T-helper 22 cell (primary cell): ENCODE measurements around the gene SLC22A1.
"Not testable (repeated sequence)": the region's sequence is repeated elsewhere in the genome, so short reads cannot be mapped to it uniquely, and the experiment has no call there.

Experiments
- DNase-seq: peaks from one replicate; pipeline ENCODE4 v3.0.0-alpha.2; 2020; ENCODE audit warnings: low read depth

Gene SLC22A1

DNA sequence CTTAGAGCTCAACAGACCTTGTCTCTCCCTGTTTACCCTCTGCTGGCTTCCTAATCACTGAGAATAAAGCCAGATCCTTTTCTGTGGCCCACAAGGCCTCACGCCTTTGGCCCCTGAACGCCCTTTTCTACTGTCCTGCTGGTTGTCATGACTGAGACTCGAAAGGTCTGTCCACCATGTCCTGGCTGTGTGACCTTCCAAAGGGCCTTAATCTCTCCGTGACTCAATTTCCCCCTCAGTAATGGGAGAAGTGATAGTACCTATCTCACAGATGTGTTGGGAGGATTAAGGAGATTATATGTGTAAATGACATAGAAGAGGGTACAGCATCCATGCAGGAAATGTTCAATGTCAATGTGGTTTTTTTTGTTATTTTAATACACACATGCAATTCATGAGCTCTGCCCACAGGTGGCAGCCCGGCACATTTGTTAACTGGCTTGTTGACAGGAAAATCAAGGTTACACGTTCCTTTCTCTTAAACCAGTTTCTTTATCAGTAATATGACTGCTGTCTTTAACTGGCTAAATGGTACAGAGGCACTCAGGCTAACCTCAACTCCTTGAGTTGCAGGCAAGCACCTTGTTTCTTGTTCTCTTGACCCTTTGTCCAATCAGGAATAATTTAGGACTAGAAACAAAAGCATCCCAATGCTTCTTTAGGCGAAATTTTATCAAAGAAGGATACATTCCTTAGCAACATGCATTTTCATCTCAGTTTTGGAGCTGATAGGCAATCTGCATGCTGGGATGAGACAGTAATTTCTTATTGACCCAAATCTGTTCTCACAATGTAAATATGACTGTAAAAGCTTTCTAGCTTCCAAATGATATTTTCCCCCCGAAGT lies 16.6 kb downstream of the SLC22A1 start:
- DNase-seq, result peak; percentile 13

DNA sequence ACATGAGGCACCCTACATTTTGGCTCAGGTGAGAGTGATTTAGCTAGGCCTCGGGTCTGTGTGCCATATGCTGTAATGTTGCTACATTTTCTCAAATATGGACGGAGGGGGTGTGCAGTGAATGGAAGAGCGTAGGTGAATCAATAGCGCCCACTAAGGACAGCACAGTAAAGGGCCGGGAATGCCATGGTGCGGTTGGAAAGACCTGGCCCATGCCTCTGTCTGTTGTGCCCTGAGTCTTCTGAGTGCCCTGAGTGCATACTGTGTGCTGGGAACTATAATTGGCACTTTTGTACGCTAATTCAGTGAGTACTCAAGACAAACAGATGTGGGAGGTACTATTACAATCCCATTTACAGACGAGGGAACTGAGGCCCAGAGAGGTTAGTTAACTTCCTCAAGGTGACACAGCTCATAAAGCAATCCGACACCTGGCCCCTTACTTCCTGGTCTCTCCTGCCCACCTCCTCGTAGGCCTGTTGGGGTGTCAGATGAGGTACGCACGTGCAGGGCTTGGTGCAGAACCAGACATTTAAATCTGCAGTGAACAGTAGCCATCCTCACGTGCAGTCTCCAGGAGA lies 17.3 kb downstream of the SLC22A1 start:
- DNase-seq, result no peak

DNA sequence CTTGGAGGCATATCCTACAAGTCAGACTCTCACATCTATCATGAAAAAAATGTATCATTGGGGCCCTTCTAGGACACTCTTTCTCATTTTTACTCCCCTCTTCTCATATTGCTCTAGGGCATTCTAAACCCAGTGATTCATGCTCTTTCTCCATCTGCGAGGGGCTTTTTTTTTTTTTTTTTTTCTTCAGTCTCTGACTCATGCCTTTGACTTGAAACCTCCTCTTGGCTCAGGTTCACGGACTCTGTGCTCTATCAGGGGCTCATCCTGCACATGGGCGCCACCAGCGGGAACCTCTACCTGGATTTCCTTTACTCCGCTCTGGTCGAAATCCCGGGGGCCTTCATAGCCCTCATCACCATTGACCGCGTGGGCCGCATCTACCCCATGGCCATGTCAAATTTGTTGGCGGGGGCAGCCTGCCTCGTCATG lies 17.8 kb downstream of the SLC22A1 start:
- DNase-seq, result no peak

DNA sequence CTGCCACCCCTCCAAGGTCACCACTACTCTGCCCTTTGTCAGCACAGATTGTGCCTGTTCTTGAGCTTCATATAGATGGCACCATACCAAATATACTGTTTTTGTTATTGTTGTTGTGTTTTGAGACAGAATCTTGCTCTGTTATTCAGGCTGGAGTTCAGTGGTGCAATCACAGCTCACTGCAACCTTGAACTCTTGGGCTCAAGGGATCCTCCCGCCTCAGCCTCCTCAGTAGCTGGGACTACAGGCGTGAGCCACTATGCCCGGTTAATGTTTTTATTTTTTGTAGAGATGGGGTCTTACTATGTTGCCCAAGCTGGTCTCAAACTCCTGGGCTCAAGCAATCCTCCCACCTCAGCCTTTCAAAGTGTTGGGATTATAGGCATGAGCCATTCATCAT lies 18.9 kb downstream of the SLC22A1 start:
- not testable (repeated sequence) for DNase-seq

DNA sequence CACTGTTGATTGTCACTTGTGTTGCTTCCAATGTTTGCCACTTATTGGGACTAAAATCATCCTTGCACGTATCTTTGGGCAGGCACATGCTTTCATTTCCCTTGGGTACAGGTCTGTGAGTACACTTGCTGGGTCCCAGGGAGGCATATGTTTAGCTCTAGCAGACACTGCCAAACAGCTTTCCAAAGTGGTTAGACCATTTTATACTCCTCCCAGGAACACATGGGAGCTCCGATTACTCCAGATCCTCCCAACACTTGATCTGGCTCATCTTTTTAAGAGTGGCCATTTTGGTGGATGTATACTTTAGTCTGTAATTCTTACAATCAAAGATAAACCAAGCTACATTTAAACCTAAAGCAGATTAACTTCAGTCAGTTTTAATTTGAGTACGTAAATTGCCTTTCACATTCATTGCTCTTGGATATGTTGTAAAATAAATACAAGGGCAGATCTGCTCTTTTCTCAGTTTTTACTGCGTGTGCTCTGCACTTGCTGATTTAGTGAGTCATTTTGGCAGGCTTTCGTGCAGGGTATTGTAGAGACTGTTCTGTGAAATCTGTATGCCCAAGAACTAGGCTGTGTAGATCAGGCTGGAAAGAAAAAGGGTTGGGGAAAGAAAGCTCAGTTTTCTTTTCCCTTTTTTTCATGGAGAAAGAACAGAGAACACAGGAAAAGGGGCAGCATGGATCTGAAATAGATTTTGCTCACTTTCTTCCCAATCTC lies 19.5 kb downstream of the SLC22A1 start:
- DNase-seq, result no peak

DNA sequence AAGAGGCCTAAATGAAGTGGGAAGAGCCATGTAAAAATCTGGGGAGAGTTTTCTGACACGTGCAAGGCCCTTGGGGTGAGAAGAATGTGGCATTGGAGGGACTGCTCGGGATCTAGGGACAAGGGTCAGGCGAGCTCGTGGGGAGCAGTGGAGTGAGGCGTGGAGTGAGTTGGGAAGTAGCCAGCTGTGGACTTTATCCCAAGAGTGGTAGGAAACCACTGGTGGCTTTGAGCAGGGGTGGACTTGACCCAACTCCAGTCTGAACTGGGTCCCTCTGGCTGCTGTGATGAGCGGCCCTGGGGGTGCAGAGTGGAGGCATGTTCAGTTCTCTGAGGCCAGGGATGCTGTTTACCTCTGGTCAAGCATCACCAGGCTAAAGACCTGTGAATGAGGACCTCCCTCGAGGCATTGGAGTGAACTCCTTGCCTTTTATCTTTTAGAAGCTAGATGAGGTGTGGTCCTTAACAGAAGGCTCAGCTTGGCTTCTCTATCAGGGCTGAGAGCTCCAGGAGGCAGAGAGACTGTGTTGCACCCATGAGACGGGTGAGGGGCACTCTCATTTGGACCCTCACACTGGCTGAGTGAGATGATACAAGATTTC lies 20.6 kb downstream of the SLC22A1 start:
- no peak for DNase-seq

DNA sequence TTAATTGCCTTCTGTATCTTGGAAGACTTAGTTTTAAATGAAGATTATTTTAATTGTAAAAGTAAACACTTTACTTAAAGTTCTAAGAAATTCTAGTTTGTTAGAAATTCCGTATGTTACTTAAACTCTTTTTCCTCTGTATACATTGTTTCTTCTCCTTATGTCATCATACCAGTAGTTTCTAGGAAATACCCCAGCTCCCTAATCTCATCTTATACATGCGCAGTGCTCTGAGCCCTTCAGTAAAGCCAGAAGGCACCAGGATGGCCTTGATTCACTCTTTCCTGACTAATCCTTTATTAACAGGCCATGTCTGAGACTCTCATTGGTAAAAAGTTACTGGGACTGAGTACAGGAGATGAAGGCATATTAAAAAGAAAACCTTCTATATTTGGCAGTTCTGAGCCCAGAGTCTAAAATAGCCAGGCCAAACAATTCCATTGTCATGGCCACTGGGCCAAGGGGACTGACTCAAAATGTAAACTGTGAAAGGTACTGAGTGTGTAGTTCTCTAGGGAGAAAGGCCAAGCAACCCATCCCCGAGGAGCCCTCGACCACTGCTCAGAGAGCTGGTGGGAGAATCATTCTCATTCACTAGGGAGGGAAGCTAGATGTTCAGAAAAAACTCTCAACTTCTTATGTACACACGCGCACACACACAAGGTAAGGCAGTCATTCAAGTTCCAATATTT lies 25.0 kb downstream of the SLC22A1 start:
- DNase-seq, result no peak

DNA sequence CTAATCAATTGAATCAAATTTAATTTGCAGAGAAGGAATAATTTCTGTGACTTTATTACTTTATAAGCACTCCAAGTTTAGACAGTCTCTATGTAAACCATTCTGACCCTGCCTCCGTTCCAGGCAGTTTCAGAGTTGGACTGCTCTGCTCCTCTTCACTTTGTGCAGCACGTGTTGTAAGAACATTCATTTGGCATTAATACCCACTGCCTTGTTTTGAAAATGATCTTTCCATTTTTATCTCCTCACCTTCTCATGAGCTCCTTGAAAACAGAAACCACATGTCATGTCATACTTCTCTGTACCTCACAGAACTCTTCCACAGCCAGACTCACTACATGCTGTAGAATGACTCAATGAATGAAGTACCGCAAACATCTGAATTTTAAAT lies 25.5 kb downstream of the SLC22A1 start:
- DNase-seq, result no peak

DNA sequence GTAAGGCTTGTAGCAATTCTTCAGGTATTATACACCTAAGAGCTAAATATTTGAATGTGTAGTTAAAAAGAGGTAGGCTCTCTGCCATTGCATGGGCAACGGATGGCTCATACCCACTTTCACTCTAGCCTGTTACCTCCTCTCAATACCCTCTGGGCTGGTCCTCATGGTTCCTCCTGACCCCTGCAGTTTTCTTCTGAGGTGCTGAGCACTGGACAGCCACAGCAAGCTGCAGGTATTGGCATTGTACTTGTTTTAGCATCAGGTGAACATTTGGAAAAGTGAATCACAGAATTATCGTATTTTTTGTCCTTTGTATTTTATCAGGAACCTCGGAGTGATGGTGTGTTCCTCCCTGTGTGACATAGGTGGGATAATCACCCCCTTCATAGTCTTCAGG lies 32.9 kb downstream of the SLC22A1 start:
- no peak for DNase-seq

DNA sequence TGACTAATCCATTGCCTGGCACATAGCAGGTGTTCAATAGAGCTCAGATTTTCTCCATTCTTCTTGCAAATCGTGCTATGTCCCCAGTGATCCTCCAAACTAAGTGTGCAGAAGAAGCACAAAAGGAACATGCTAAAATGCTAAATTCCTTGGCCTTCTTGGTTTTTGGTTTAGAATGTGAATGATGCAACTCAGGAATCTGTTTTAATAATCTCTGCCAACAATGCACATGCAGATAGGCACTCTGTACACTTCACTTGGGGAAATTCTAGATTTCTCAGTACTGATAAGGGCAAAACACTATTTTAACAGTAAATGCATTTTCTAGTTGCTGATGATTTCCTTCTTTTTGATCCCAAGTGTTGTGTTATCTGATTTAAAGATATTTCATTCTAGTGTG lies 35.2 kb downstream of the SLC22A1 start:
- no peak for DNase-seq

DNA sequence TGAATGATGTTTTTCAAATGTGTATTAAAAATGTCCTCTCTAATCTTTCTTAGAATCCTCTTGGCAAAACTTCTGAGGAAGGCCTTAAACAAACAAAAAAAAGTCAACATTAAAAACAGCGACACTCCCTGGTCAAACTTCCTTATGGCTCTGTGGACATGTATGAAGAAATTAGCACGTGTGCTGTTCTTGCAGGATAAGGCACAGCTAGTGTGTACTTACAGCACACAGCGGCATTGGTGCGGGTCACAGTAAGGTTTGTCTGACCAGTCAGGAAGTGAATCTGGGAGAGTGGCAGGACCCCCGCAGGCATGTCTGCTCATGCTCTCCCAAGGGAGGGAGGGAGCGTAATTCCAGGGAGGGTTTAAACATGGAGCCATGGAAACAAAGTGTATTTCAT lies 38.8 kb downstream of the SLC22A1 start:
- DNase-seq, result no peak

DNA sequence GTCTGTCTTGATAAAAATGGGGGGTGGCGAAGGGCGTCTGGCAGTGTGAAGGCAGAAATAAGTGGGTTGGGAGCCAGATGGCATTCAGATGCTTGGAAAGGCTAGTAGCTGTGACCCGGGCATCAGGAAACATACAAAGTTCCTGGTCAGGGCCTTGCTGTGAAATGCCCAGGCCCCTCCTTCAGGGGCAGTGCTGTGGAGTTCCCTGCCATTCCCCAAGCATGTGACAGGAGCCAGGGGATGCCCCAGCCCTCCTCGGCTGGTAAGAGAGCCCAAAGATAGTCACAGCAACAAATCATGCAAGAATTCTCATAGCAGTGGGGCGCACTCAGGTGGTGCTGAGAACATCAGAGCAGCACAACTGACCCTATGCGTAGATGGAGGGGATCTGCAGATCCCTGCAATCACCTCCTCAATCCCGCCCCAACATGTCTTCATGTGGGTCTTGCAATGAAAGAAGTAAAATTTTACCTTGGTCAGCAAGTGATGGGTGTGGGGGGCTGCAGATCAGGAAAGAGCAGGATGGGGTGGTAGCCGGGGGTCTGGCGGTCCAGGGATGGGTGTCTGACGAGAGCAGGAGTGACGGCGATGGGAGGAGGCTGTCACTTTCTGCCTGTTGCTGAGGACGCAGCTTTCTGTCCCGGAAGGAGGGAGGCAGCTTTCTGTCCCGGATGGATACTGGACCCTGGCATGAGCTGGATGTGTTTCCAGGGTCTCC lies 39.5 kb downstream of the SLC22A1 start:
- no peak for DNase-seq

DNA sequence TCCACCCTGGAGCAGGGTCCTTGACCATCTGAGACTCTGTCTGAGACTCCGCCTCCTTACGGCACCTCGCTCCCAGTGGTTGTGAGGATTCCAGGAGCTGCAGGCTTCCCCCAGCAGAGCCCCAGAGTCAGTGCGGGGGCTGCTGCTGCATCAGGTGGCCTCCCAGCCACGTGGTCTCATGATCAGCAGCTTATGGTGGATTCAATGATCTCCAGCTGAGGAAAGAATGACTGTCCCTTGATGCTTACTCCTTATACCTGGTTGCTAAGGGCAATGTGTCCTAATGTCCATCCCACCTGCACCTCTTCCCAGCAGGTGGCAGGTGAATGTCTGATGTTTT lies 40.0 kb downstream of the SLC22A1 start:
- no peak for DNase-seq

DNA sequence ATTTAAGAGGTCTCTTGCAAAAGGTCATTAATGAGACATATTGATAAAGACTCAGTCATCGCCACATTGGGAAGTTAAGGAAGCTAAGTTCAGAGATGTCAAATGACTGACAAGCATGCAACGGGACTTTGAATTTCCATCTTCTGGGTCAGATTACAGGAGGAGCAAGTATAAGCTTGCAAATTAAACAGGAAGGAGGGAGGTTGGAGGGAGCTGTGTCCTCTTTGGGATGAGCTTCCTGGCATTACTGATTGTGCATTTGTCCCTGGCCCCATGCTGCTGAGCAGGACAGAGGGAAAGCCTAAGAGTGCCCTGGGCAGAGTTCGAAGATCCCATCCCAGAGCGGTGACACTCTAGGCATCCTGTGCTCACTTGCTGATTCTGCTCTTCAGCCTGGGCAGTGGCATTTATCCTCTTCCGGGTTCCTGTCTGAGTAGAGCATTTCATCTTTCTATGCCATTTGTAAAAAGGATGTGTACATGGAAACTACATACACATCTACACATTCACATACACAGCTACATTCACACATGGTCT lies 40.5 kb downstream of the SLC22A1 start:
- no peak for DNase-seq

DNA sequence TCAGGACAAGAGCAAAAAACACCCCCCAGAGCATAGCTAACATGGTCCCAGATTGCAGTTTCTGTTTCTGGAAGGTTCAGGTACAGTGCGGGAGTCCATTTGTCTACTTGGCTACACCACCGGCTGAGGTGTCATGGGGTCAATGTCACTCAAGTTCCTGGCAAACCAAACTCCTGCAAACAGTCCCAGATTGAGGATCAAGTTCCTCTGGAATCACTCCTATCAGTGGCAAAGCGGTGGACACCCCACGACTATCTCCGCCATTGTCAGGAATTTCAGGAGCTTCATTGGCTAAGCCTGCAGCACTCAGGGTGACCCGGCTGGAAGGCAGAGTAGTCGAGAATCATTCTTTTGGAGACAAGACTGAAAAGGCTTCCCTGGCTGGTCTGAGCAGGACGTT lies 41.8 kb downstream of the SLC22A1 start:
- DNase-seq, result no peak

DNA sequence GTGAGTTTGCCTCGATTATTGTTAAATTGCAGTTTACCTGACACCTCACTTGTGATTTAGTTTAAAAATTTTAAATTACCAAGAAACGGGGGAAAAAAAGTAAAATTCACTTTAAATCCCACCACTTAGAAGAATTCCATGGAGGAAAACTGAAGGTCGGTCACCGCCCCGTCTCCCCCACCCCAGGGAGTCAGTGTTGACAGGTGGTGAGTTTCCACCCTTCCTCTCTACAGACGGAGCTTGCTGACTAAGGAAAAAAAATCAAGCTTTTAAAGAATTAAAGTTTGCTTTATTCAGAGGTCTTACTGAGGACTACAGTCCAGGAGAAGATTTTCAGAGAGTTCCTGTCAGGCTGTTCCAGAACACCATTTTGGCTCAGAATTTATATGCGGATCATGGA lies 42.3 kb downstream of the SLC22A1 start:
- no peak for DNase-seq

DNA sequence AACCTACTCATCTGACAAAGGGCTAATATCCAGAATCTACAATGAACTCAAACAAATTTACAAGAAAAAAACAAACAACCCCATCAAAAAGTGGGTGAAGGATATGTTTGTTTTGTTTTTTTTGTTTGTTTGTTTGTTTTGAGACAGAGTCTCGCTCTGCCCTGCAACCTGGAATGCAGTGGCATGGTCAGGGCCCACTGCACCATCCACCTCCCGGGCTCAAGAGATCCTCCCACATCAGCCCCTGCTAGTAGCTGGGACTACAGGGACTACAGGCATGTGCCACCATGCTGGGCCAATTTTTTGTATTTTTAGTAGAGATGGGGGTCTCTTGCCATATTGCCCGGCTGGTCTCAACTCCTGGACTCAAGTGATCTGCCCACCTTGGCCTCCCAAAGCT lies 44.3 kb downstream of the SLC22A1 start:
- not testable (repeated sequence) for DNase-seq

DNA sequence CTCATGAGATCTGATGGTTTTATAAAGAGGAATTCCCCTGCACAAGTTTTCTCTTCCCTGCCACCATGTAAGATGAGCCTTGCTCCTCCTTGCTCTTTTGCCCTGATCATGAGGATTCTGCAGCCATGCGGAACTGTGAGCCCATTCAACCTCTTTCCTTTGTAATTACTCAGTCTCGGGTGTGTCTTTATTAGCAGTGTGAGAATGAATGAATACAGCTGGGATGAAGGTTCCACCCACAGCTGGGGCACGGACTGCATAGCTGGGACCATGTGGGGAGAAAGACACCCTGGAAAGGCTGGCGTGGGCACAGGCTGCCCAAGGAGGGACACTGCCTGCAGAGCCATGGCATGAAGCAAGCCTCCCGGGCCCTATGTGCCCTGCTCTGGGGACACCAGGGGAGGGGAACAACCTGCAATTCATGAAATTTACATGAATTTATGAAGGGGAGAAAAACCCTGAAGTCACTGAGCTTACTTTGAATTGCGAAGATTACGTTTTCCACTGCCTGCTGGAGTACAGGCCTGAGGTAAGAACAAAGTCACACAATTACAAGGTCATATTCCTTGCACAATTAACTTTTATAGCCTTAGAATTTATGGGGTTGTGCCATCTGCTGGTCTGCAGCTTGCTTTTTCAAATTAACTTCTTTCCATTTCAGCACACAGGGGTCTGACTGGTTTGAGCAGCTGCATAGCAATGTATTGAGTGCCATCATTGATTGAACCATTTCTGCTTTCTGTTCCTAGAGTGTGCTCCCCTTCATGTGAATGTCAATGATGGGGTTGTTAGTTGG lies 46.2 kb downstream of the SLC22A1 start:
- no peak for DNase-seq

DNA sequence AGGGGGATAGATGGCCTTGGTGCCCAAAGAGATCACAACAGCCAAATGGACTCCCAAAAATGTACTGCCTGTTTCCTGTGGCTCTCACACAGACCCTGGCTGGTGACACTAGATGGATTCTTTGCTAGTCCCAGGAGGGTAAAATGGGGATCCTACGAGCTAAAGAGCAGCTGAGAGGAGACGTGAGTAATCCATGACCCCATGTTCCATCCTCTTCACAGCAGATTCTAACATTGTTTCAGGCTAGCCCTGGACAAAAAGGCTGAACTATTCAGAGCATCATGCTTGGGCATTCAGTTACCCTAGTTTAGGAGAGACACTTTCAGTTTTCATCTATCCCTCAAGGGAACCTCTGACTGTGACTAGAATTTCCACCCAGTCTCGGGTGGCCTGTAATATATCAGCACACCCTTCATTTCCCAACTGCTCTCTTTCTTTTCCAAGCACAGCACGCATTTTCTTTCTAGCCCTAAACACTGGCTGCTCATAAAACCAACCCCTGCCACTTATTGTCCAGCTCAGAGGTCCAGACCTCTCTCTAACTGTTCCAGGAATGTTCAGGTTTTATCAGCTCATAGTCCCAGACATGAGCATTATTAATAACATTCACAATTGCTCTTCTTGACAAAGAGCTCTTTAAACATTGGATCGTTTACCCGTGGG lies 48.5 kb downstream of the SLC22A1 start:
- DNase-seq, result no peak

DNA sequence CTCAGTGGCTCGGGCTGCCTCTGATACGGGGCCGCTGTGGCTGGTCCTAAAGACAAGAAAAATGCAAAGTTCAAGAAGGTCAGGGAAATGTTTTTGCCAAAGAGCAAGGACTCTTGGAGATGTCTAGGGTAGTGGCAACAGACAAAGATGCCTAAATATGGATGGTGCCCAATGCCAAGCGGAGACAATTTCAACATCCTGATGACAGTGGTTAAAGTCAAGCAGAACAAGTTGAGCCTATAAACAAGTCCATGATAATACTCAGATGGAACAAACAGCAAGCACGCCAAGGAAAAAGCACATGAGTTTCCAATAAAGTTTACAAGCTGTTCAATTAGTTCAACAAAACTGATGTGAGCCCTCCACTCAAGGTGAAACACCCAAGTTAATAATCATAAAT lies 51.1 kb downstream of the SLC22A1 start:
- DNase-seq, result no peak
